GM12878 (cell line): ENCODE data around the gene REV3L. TPM values are rescaled to one million over a fixed set of nuclear protein-coding genes. Genes with fewer than 3 reads are reported as not detected.
A peak's percentile ranks its signal among the peaks of the same experiment; 100 is the strongest.

Source experiments
- BHLHE40 ChIP-seq, 2 experiments: fragments of 450-650 bp in 1 of 2; IDR thresholded peaks; 2 replicates each; pipeline ENCODE4 v1.6.1; 2011 to 2017; ENCODE audit warnings: low read depth in 2 of 2, borderline replicate concordance in 1 of 2, improper control_type of control experiment in 1 of 2, low read length in 1 of 2, mild to moderate bottlenecking in 1 of 2
- CBX3 ChIP-seq: fragments of 200-600 bp; sonication (generic); IDR thresholded peaks from 2 replicates; pipeline ENCODE4 v1.6.1; 2016; ENCODE audit warnings: low read depth, borderline replicate concordance
- CHD2 ChIP-seq: IDR thresholded peaks from 2 replicates; pipeline ENCODE4 v1.6.1; 2011; ENCODE audit warnings: low read depth, low read length, improper control_type of control experiment, borderline replicate concordance
- ETV6 ChIP-seq, 2 experiments: fragments of 450-650 bp in 1 of 2; IDR thresholded peaks in 1 of 2; conservative IDR thresholded peaks in 1 of 2; 2 replicates each; pipeline ENCODE4 v1.6.1; 2014; ENCODE audit warnings: antibody characterized with exemption in 1 of 2, borderline replicate concordance in 1 of 2, low read depth in 1 of 2, mild to moderate bottlenecking in 1 of 2, moderate library complexity in 1 of 2
- SPI1 ChIP-seq: IDR thresholded peaks from 2 replicates; pipeline ENCODE4 v1.6.1; 2011; ENCODE audit warnings: low read depth, mild to moderate bottlenecking, low read length, moderate library complexity, borderline replicate concordance; ENCODE audit not compliant: insufficient read depth
- STAT1 ChIP-seq: fragments of 450-650 bp; conservative IDR thresholded peaks from 2 replicates; pipeline ENCODE4 v1.6.1; 2014; ENCODE audit warnings: antibody characterized with exemption, mild to moderate bottlenecking
- ZNF207 ChIP-seq: fragments of 450-650 bp; IDR thresholded peaks from 2 replicates; pipeline ENCODE4 v1.6.1; 2014; ENCODE audit warnings: antibody characterized with exemption, mild to moderate bottlenecking, borderline replicate concordance
- polyA plus RNA-seq, 11 experiments: library from polyadenylated mRNA; depleted of rRNA in 4 of 11; unstranded in 6 of 11; stranded (reverse) in 5 of 11; fragments of >200 nt; fragmentation: Nextera tagmentation in 4 of 11; fragmentation: Illumina TruSeq in 1 of 11; extraction: Ambion mirVana in 4 of 11; extraction: Trizol in 1 of 11; gene quantifications; 1 replicate in 1 of 11; 2 replicates in 10 of 11; pipeline versions ENCODE4 v1.2.1 to v1.2.3, GENCODE V29; 2011 to 2016; ENCODE audit warnings: inconsistent platforms in 2 of 11, missing spikeins in 2 of 11, low read depth in 1 of 11
- total RNA-seq, 4 experiments: library from RNA; depleted of rRNA in 3 of 4; stranded (reverse); fragments of >200 nt in 3 of 4; fragmentation: Illumina TruSeq in 1 of 4; extraction: Trizol in 1 of 4; gene quantifications; 2 replicates each; pipeline versions ENCODE4 v1.2.1 to v1.2.3, GENCODE V29; 2013 to 2021
- TF ChIP-seq, protein P1 (sequence below): fragments of 450-650 bp; IDR thresholded peaks from 2 replicates; pipeline ENCODE4 v1.6.1; 2017; ENCODE audit warnings: mild to moderate bottlenecking, moderate library complexity
- TF ChIP-seq, protein P2 (sequence below): fragments of 450-650 bp; IDR thresholded peaks from 2 replicates; pipeline ENCODE4 v1.6.1; 2016; ENCODE audit warnings: mild to moderate bottlenecking
- TF ChIP-seq, protein P3 (sequence below): IDR thresholded peaks from 2 replicates; pipeline ENCODE4 v1.6.1; 2011; ENCODE audit warnings: low read depth, low read length, improper control_type of control experiment, borderline replicate concordance

Gene REV3L
- total and polyA plus RNA-seq, 10 of the 15 experiments (the other 5 are each of a cell fraction or from before 2014, with no cell fraction given): 7.6 to 33.6 (median 21.5) TPM

DNA sequence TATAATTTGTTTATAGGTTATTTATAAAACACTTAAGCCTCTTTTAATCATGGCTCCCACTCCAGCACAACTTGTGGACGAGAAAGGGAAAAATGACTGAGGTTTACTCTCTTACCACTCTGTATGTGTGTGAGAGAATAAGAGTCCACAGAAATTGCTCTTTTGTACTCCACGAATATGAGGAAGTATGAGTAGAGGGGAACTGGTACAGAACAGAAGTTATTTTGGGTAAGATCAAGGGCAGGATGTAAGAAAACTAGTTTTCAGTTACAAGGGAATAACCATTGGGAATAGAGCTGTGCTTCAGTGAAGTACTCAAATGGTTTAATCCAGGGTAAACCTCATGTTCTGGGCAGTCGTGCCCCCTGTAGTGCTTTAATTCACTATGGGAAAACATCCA is 72.6 kb downstream of the REV3L start (continued):
- TF ChIP-seq, protein P1, sequence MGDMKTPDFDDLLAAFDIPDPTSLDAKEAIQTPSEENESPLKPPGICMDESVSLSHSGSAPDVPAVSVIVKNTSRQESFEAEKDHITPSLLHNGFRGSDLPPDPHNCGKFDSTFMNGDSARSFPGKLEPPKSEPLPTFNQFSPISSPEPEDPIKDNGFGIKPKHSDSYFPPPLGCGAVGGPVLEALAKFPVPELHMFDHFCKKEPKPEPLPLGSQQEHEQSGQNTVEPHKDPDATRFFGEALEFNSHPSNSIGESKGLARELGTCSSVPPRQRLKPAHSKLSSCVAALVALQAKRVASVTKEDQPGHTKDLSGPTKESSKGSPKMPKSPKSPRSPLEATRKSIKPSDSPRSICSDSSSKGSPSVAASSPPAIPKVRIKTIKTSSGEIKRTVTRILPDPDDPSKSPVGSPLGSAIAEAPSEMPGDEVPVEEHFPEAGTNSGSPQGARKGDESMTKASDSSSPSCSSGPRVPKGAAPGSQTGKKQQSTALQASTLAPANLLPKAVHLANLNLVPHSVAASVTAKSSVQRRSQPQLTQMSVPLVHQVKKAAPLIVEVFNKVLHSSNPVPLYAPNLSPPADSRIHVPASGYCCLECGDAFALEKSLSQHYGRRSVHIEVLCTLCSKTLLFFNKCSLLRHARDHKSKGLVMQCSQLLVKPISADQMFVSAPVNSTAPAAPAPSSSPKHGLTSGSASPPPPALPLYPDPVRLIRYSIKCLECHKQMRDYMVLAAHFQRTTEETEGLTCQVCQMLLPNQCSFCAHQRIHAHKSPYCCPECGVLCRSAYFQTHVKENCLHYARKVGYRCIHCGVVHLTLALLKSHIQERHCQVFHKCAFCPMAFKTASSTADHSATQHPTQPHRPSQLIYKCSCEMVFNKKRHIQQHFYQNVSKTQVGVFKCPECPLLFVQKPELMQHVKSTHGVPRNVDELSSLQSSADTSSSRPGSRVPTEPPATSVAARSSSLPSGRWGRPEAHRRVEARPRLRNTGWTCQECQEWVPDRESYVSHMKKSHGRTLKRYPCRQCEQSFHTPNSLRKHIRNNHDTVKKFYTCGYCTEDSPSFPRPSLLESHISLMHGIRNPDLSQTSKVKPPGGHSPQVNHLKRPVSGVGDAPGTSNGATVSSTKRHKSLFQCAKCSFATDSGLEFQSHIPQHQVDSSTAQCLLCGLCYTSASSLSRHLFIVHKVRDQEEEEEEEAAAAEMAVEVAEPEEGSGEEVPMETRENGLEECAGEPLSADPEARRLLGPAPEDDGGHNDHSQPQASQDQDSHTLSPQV: 0 out of 2 replicates have a peak, but pooled peaks have one; percentile 7
- TF ChIP-seq ZNF207 (no peak), ETV6 (conservative IDR thresholded peaks at IDR 0.05 in 1 of 2, IDR thresholded peaks at IDR 0.05 in 1 of 2; ENCODE audit: borderline replicate concordance in 1 of 2, low read depth in 1 of 2) (no peak), CBX3 (no peak), BHLHE40 (IDR thresholded peaks at IDR 0.05; ENCODE audit: borderline replicate concordance in 1 of 2, low read depth in 2 of 2, low read length in 1 of 2) (0 out of 4 replicates have a peak, but pooled peaks of 1 of the 2 experiments have one; percentile 4), CHD2 (no peak), SPI1 (peak; percentile 75), STAT1 (no peak)
- TF ChIP-seq, protein P2, sequence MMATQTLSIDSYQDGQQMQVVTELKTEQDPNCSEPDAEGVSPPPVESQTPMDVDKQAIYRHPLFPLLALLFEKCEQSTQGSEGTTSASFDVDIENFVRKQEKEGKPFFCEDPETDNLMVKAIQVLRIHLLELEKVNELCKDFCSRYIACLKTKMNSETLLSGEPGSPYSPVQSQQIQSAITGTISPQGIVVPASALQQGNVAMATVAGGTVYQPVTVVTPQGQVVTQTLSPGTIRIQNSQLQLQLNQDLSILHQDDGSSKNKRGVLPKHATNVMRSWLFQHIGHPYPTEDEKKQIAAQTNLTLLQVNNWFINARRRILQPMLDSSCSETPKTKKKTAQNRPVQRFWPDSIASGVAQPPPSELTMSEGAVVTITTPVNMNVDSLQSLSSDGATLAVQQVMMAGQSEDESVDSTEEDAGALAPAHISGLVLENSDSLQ: no peak
- TF ChIP-seq, protein P3, sequence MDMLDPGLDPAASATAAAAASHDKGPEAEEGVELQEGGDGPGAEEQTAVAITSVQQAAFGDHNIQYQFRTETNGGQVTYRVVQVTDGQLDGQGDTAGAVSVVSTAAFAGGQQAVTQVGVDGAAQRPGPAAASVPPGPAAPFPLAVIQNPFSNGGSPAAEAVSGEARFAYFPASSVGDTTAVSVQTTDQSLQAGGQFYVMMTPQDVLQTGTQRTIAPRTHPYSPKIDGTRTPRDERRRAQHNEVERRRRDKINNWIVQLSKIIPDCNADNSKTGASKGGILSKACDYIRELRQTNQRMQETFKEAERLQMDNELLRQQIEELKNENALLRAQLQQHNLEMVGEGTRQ: no peak
